HL-60/S4 (cell line): ENCODE measurements around the gene MECP2.

Experiments
- in situ Hi-C: fragments of 300-500 bp; cut with MboI; formaldehyde crosslinking; loops from 2 replicates; pipeline ENCODE4 v1.14.3; 2022; ENCODE audit warnings: low sequenced_read_pairs

Gene MECP2

DNA sequence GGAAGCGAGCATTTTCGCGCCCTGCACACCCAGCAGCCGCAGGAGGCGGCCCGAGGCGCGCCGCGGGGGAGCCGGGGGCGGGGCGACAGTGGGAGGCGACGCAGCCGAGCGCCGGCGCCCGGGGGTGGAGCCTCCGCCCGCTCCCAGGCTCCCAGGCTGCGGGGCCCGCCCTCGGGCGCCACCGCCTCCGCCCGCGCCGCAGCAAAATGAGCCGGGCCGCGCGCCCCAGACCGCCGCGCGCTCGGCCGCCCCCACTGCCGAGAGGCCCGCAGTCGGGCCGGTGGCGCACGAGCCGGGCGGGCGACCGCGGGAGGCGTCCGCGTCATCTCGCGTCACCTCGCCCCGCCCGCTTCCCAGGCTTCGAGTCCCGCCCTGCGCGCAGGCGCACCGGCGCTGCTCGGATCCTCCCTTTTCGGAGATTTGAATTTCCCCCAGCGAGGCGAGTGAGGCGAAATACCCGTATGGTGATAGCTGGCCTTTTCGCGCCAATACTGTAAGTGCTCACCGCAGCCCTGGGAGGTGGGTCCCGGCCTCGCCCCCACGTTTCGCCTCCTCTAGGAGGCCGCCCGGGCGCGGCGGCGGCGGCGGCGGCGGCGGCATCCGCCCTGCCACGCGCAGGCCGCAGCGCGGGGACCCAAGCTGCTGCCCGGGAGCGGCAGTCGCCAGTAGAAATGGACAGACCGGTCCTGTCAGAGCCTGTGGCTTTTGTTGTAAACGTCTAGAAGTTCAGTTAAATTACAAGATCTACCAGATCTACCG, 125.0 kb downstream of the MECP2 start, which contains the start of gene TMEM187:
Gene TMEM187 (plus strand): TSS at position 387 of the 759 bp plus-strand sequence. CDS start 9,309 bp downstream, outside the sequence.
- in situ Hi-C loops = no loop called here
